Muscle of leg (tissue), 11 donors: ENCODE results near the gene WNT10A. TPM values are rescaled to one million over a fixed set of nuclear protein-coding genes. Genes with fewer than 3 reads are reported as not detected.

Experiments used
- DNase-seq: peaks from one replicate; pipeline ENCODE4 v3.0.0; 2013
- H3K27ac ChIP-seq: one replicate; pipeline ENCODE4 v1.5.1; 2013; ENCODE audit warnings: mild to moderate bottlenecking, low read length, control low read depth
- H3K27me3 ChIP-seq: one replicate; pipeline ENCODE4 v1.6.1; 2013; ENCODE audit warnings: low read length; ENCODE audit not compliant: control insufficient read depth, insufficient read depth
- H3K36me3 ChIP-seq: one replicate; pipeline ENCODE4 v1.6.1; 2013; ENCODE audit warnings: low read length; ENCODE audit not compliant: control insufficient read depth, insufficient read depth
- H3K4me1 ChIP-seq: one replicate; pipeline ENCODE4 v1.6.1; 2013; ENCODE audit warnings: low read length; ENCODE audit not compliant: control insufficient read depth, insufficient read depth
- H3K4me3 ChIP-seq: one replicate; pipeline ENCODE4 v1.5.1; 2013; ENCODE audit warnings: low read length, control low read depth
- H3K9me3 ChIP-seq: replicated peaks from 2 replicates; pipeline ENCODE4 v1.6.1; 2013; ENCODE audit warnings: low read depth, low read length; ENCODE audit not compliant: control insufficient read depth
- WGBS: methylation state at CpG from one replicate; pipeline ENCODE4 v1.1.5; 2013; ENCODE audit warnings: missing lambda C conversion rate; ENCODE audit not compliant: insufficient coverage; 5-methylcytosine and 5-hydroxymethylcytosine counted together
- polyA plus RNA-seq, 8 donors: library from polyadenylated mRNA; unstranded; fragments of 120-200 nt; gene quantifications; one replicate each; pipeline versions ENCODE4 v1.2.1 to v1.2.3, GENCODE V29; 2013; ENCODE audit warnings: inconsistent platforms in 1 of 8, low replicate concordance in 1 of 8; ENCODE audit not compliant: insufficient read length in 8 of 8, insufficient read depth in 1 of 8
- total RNA-seq: library from RNA; stranded (reverse); fragments of 120-200 nt; gene quantifications from one replicate; pipeline ENCODE4 v1.2.4, GENCODE V29; 2013

WNT10A gene
- total and polyA plus RNA-seq, 9 donors: 0.04 to 1.7 (median 0.07) TPM; not detected in 5

GRCh38 chr2:218857371-218858137, 23.1 kb upstream of the WNT10A start:
- no peak overlapping the region for H3K4me3 ChIP-seq
- no peaks in the 10 kb centered on the region for H3K36me3 ChIP-seq
- H3K4me1 ChIP-seq: peaks cover 27% of the 10 kb centered on the region
- H3K27ac ChIP-seq: no peak overlapping the region
- H3K27me3 ChIP-seq: peaks cover 95% of the 10 kb centered on the region
- 25% methylated on average over 2 of the region's 10 CpGs for WGBS
- no peaks in the 10 kb centered on the region for H3K9me3 ChIP-seq
- no peak for DNase-seq

- Histone ChIP-seq H3K4me1 (peaks cover 27% of the 10 kb centered on the region), H3K4me3 (no peak overlapping the region), H3K36me3 (no peaks in the 10 kb centered on the region), H3K9me3 (no peaks in the 10 kb centered on the region), H3K27ac (no peak overlapping the region), H3K27me3 (peaks cover 95% of the 10 kb centered on the region)
- 0% methylated on average over 1 of the region's 1 CpG for WGBS
- no peak for DNase-seq
Measured at GRCh38 chr2:218858138-218858445, 22.6 kb upstream of the WNT10A start.

- H3K4me3 ChIP-seq: peak overlapping the region; percentile 26
- under 1% methylated on average over 30 of the region's 51 CpGs for WGBS
- peaks cover 27% of the 10 kb centered on the region for H3K4me1 ChIP-seq
- H3K9me3 ChIP-seq: no peaks in the 10 kb centered on the region
- DNase-seq: no peak
- H3K27me3 ChIP-seq: peaks cover 93% of the 10 kb centered on the region
- H3K36me3 ChIP-seq: no peaks in the 10 kb centered on the region
- no peak overlapping the region for H3K27ac ChIP-seq
Measured at GRCh38 chr2:218858671-218859555, 21.7 kb upstream of the WNT10A start.

GRCh38 chr2:218859556-218859987, 21.1 kb upstream of the WNT10A start, which contains the start of gene WNT6:
Gene WNT6 (plus strand): TSS chr2:218859805. CDS start chr2:218860038, 233 bp downstream.
- Histone ChIP-seq H3K9me3 (no peaks in the 10 kb centered on the region), H3K4me1 (peaks cover 27% of the 10 kb centered on the region), H3K36me3 (no peaks in the 10 kb centered on the region), H3K27me3 (peaks cover 93% of the 10 kb centered on the region), H3K27ac (no peak within 1 kb of the TSS), H3K4me3 (peak within 1 kb of the TSS; percentile 26)
- no peak for DNase-seq
- WGBS: 0% methylated on average over 48 of the region's 64 CpGs

GRCh38 chr2:218859988-218860831, 20.4 kb upstream of the WNT10A start:
- Histone ChIP-seq H3K4me1 (peaks cover 27% of the 10 kb centered on the region), H3K36me3 (no peaks in the 10 kb centered on the region), H3K9me3 (no peaks in the 10 kb centered on the region), H3K4me3 (peak overlapping the region; percentile 3), H3K27ac (no peak overlapping the region), H3K27me3 (peaks cover 93% of the 10 kb centered on the region)
- DNase-seq: no peak
- WGBS: under 1% methylated on average over 32 of the region's 47 CpGs

GRCh38 chr2:218860950-218861381, 19.7 kb upstream of the WNT10A start:
- 3% methylated on average over 13 of the region's 21 CpGs for WGBS
- no peak overlapping the region for H3K4me3 ChIP-seq
- peaks cover 21% of the 10 kb centered on the region for H3K4me1 ChIP-seq
- no peak overlapping the region for H3K27ac ChIP-seq
- H3K27me3 ChIP-seq: peaks cover 90% of the 10 kb centered on the region
- DNase-seq: peak; percentile 90
- H3K36me3 ChIP-seq: no peaks in the 10 kb centered on the region
- H3K9me3 ChIP-seq: no peaks in the 10 kb centered on the region

- Histone ChIP-seq H3K27me3 (peaks cover 89% of the 10 kb centered on the region), H3K9me3 (no peaks in the 10 kb centered on the region), H3K36me3 (no peaks in the 10 kb centered on the region), H3K4me1 (peaks cover 21% of the 10 kb centered on the region), H3K27ac (no peak overlapping the region), H3K4me3 (no peak overlapping the region)
- no peak for DNase-seq
- 20% methylated on average over 2 of the region's 7 CpGs for WGBS
Measured at GRCh38 chr2:218861645-218862318, 18.9 kb upstream of the WNT10A start.

- Histone ChIP-seq H3K27me3 (peaks cover 88% of the 10 kb centered on the region), H3K4me3 (no peak overlapping the region), H3K4me1 (peaks cover 21% of the 10 kb centered on the region), H3K36me3 (no peaks in the 10 kb centered on the region), H3K9me3 (no peaks in the 10 kb centered on the region), H3K27ac (no peak overlapping the region)
- 70% methylated on average over 3 of the region's 3 CpGs for WGBS
- no peak for DNase-seq
Measured at GRCh38 chr2:218863021-218863520, 17.6 kb upstream of the WNT10A start.

- Histone ChIP-seq H3K4me3 (no peak overlapping the region), H3K27ac (no peak overlapping the region), H3K4me1 (peaks cover 7% of the 10 kb centered on the region), H3K36me3 (no peaks in the 10 kb centered on the region), H3K9me3 (no peaks in the 10 kb centered on the region), H3K27me3 (peaks cover 90% of the 10 kb centered on the region)
- DNase-seq: no peak
- WGBS: no CpG with 5 or more reads among the region's 4 CpGs
Measured at GRCh38 chr2:218865396-218865795, 15.3 kb upstream of the WNT10A start.
